ENCODE results near the gene IFITM10.

- no peak for TF ChIP-seq CTCF (IDR thresholded peaks at IDR 0.05)
- TF ChIP-seq POLR2A (IDR thresholded peaks at IDR 0.05): no peak
These were observed 4.9 kb upstream of the IFITM10 start for GRCh38 chr11:1755344-1755691.
